Mesenchymal stem cell (in vitro differentiated cells and primary cell): ENCODE measurements around the gene FAM110D.

Source experiments
- DNase-seq: peaks from one replicate; pipeline ENCODE4 v3.0.0-alpha.2; 2013
- H2AFZ ChIP-seq: one replicate; pipeline ENCODE4 v1.6.1; 2013; ENCODE audit warnings: low read depth, mild to moderate bottlenecking, control low read depth, inconsistent platforms, low read length, moderate library complexity
- H2AK5ac ChIP-seq: 2 replicates; pipeline ENCODE4 v1.6.1; 2013; ENCODE audit warnings: low read length, moderate library complexity, mild to moderate bottlenecking, inconsistent platforms; ENCODE audit not compliant: severe bottlenecking
- H2BK120ac ChIP-seq: one replicate; pipeline ENCODE4 v1.6.1; 2013; ENCODE audit warnings: low read depth, mild to moderate bottlenecking, inconsistent platforms, low read length, moderate library complexity
- H2BK12ac ChIP-seq, 2 experiments: one replicate each; pipeline ENCODE4 v1.6.1; 2013; ENCODE audit warnings: inconsistent platforms in 2 of 2, low read length in 2 of 2, mild to moderate bottlenecking in 2 of 2, moderate library complexity in 2 of 2, control low read depth in 1 of 2
- H2BK15ac ChIP-seq: one replicate; pipeline ENCODE4 v1.6.1; 2013; ENCODE audit warnings: mild to moderate bottlenecking, low read depth, inconsistent platforms; ENCODE audit not compliant: poor library complexity, severe bottlenecking
- H2BK5ac ChIP-seq: 2 replicates; pipeline ENCODE4 v1.6.1; 2013; ENCODE audit warnings: low read depth, mild to moderate bottlenecking, low read length, control low read depth, inconsistent platforms; ENCODE audit not compliant: poor library complexity, severe bottlenecking
- H3K14ac ChIP-seq, 2 experiments: one replicate each; pipeline ENCODE4 v1.6.1; 2013; ENCODE audit warnings: inconsistent platforms in 2 of 2, low read length in 2 of 2, control low read depth in 1 of 2, mild to moderate bottlenecking in 1 of 2, moderate library complexity in 1 of 2
- H3K18ac ChIP-seq, 2 experiments: one replicate each; pipeline ENCODE4 v1.6.1; 2013; ENCODE audit warnings: inconsistent platforms in 2 of 2, low read length in 2 of 2, control low read depth in 1 of 2, low read depth in 1 of 2, mild to moderate bottlenecking in 1 of 2
- H3K23ac ChIP-seq, 2 experiments: one replicate each; pipeline ENCODE4 v1.6.1; 2013; ENCODE audit warnings: inconsistent platforms in 2 of 2, low read length in 2 of 2, mild to moderate bottlenecking in 2 of 2, moderate library complexity in 2 of 2, control low read depth in 1 of 2
- H3K27ac ChIP-seq: 2 replicates; pipeline ENCODE4 v1.5.1; 2013; ENCODE audit warnings: mild to moderate bottlenecking, moderate library complexity, low read length, control low read depth, inconsistent platforms; ENCODE audit not compliant: poor library complexity, severe bottlenecking
- H3K27me3 ChIP-seq, 2 experiments: 2 replicates each; pipeline versions ENCODE4 v1.6.1 to v1.7.0; 2013; ENCODE audit warnings: low read length in 2 of 2, mild to moderate bottlenecking in 2 of 2, moderate library complexity in 2 of 2, control low read depth in 1 of 2, inconsistent platforms in 1 of 2; ENCODE audit not compliant: control insufficient read depth in 1 of 2, insufficient read depth in 1 of 2
- H3K36me3 ChIP-seq, 2 experiments: 2 replicates each; pipeline versions ENCODE4 v1.6.1 to v1.7.0; 2013; ENCODE audit warnings: low read length in 2 of 2, control low read depth in 1 of 2, inconsistent platforms in 1 of 2, low read depth in 1 of 2, mild to moderate bottlenecking in 1 of 2; ENCODE audit not compliant: insufficient read depth in 2 of 2, control insufficient read depth in 1 of 2
- H3K4ac ChIP-seq, 2 experiments: one replicate each; pipeline ENCODE4 v1.6.1; 2013; ENCODE audit warnings: inconsistent platforms in 2 of 2, low read length in 2 of 2, mild to moderate bottlenecking in 2 of 2, moderate library complexity in 2 of 2, control low read depth in 1 of 2, low read depth in 1 of 2
- H3K4me1 ChIP-seq: 2 replicates; pipeline ENCODE4 v1.6.1; 2013; ENCODE audit warnings: low read depth, low read length, control low read depth; ENCODE audit not compliant: control insufficient read depth, insufficient read depth
- H3K4me2 ChIP-seq: 2 replicates; pipeline ENCODE4 v1.6.1; 2013; ENCODE audit warnings: low read length, mild to moderate bottlenecking, inconsistent platforms; ENCODE audit not compliant: poor library complexity, severe bottlenecking
- H3K4me3 ChIP-seq, 2 experiments: 2 replicates each; pipeline versions ENCODE4 v1.5.1 to v1.7.0; 2013; ENCODE audit warnings: low read length in 2 of 2, mild to moderate bottlenecking in 2 of 2, control low read depth in 1 of 2, low read depth in 1 of 2; ENCODE audit not compliant: insufficient read depth in 1 of 2
- H3K79me1 ChIP-seq: replicated peaks from 2 replicates; pipeline ENCODE4 v1.6.1; 2013; ENCODE audit warnings: mild to moderate bottlenecking, control low read depth, low read length, inconsistent platforms; ENCODE audit not compliant: poor library complexity, severe bottlenecking
- H3K9ac ChIP-seq: 2 replicates; pipeline ENCODE4 v1.7.0; 2013; ENCODE audit warnings: mild to moderate bottlenecking, low read length, moderate library complexity
- H3K9me3 ChIP-seq: 2 replicates; pipeline ENCODE4 v1.7.0; 2013; ENCODE audit warnings: mild to moderate bottlenecking, low read length; ENCODE audit not compliant: control insufficient read depth
- H4K8ac ChIP-seq: one replicate; pipeline ENCODE4 v1.6.1; 2013; ENCODE audit warnings: inconsistent platforms, mild to moderate bottlenecking, low read length, moderate library complexity
- H4K91ac ChIP-seq: one replicate; pipeline ENCODE4 v1.6.1; 2013; ENCODE audit warnings: mild to moderate bottlenecking, low read length, inconsistent platforms
- WGBS: methylation state at CpG from one replicate; pipeline ENCODE4 v1.1.7; 2013; ENCODE audit warnings: mixed read lengths; 5-methylcytosine and 5-hydroxymethylcytosine counted together

The FAM110D gene

DNA sequence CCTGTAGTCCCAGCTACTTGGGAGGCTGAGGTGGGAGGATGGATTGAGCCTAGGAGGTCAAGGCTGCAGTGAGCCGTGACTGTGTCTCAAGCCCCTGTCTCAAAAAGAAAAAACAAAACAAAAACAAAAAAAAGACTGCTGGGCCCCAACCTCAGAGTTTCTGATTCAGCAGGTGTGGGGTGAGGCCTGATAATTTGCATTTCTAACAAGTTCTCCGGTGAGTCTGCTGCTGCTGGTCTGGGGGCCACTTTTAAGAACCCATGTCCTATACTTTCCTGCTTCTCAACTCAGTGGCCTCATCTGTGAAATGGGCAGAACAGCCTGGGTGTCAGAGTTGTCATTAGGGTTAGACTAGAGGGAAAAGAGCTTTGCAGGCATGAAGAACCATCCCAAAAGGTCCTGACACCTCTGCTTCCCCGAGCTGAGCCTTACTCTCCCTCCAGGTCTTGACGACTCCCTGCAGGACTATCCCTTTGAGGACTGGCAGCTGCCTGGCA lies 21.2 kb downstream of the FAM110D start:
- peaks cover 0 to 17% of the 10 kb centered on the region in 2 experiments for H3K27me3 ChIP-seq
- no peaks in the 10 kb centered on the region for H3K79me1 ChIP-seq
- no peak for DNase-seq
- H3K9me3 ChIP-seq, result no peaks in the 10 kb centered on the region
- no peak overlapping the region for H3K4ac ChIP-seq
- no peak overlapping the region for H4K91ac ChIP-seq
- no peak overlapping the region for H2BK120ac ChIP-seq
- no peak overlapping the region for H3K4me3 ChIP-seq
- H3K14ac ChIP-seq, result no peak overlapping the region
- no peak overlapping the region for H3K27ac ChIP-seq
- H3K4me1 ChIP-seq, result peaks cover 1% of the 10 kb centered on the region
- no peak overlapping the region for H3K9ac ChIP-seq
- no peaks in the 10 kb centered on the region for H3K36me3 ChIP-seq
- H2BK15ac ChIP-seq, result no peak overlapping the region
- no peak overlapping the region for H4K8ac ChIP-seq
- whole genome bisulfite sequencing, result 89% methylated on average over 3 of the region's 4 CpGs
- no peak overlapping the region for H2BK12ac ChIP-seq
- no peak overlapping the region for H2AK5ac ChIP-seq
- no peak overlapping the region for H3K18ac ChIP-seq
- no peak overlapping the region for H3K4me2 ChIP-seq
- no peak overlapping the region for H2AFZ ChIP-seq
- H3K23ac ChIP-seq, result no peak overlapping the region
- H2BK5ac ChIP-seq, result no peak overlapping the region

DNA sequence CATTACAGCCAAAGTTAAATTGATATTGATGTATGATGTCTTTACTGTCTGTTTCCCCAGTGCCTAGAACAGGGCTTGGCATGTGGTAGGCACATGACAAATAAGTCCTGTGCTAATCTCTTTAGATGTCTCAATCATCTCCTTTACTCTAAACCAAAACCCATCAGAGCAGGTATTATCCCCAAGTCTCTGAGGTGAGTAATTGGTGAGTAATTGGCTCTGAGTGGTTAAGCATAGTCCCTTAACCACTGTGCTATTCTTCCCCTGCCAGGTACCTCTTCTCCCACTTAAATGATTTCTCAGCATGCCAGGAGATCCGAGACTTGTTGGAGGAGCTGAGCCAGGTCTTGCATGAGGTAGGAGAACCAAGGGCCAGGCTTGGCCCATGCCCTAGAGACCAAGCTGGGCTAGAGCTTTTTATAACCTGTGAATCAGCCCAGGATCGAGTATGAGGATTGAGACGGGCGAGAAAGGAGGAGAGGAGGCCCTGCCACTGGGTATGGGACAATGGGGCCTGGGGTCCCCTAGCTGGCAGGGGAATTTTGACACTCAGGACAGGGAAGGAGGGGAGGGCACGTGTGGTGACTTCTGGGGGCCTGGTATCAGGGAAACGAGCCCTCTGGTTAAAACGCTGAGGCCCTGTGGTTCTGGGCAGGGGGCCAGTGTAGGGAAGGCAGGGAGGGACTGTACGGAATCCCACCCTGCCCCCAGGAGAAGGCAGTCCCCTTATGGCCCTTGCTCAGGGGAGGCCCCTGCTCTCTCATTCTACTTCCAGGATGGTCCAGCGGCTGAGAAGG lies 22.9 kb downstream of the FAM110D start:
- Histone ChIP-seq H2BK120ac (no peak overlapping the region), H4K91ac (no peak overlapping the region), H3K27me3 (peaks cover 0 to 25% of the 10 kb centered on the region in 2 experiments), H3K79me1 (no peaks in the 10 kb centered on the region), H2BK15ac (no peak overlapping the region), H2AFZ (no peak overlapping the region), H3K4me1 (peaks cover 1% of the 10 kb centered on the region), H3K4ac (no peak overlapping the region), H3K14ac (no peak overlapping the region), H3K9me3 (no peaks in the 10 kb centered on the region), H3K4me3 (no peak overlapping the region), H2BK5ac (no peak overlapping the region), H2BK12ac (no peak overlapping the region), H3K4me2 (no peak overlapping the region), H3K23ac (no peak overlapping the region), H3K18ac (no peak overlapping the region), H4K8ac (no peak overlapping the region), H2AK5ac (no peak overlapping the region), H3K9ac (no peak overlapping the region), H3K36me3 (no peaks in the 10 kb centered on the region), H3K27ac (no peak overlapping the region)
- no peak for DNase-seq
- 83% methylated on average over 9 of the region's 9 CpGs for WGBS

DNA sequence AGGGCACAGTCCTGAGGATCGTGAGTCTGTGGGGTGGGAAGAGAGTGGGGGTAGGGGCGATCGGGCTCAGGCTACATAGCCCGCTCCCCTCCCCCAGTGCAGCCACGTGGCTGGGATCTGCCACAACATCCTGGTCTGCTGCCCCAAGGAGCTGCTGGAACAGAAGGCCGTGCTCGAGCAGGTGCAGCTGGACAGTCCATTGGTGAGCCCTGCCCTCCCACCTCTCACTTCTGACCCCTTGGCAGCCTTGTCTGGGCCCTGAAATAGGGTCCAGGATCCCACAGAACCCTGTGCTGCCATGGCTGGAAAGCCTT lies 23.5 kb downstream of the FAM110D start:
- Histone ChIP-seq H2BK120ac (no peak overlapping the region), H3K9me3 (no peaks in the 10 kb centered on the region), H2BK5ac (no peak overlapping the region), H3K4me2 (no peak overlapping the region), H2BK15ac (no peak overlapping the region), H3K27me3 (peaks cover 0 to 30% of the 10 kb centered on the region in 2 experiments), H3K79me1 (no peaks in the 10 kb centered on the region), H2BK12ac (no peak overlapping the region), H3K36me3 (no peaks in the 10 kb centered on the region), H3K4ac (no peak overlapping the region), H2AFZ (no peak overlapping the region), H4K91ac (no peak overlapping the region), H3K23ac (no peak overlapping the region), H3K14ac (no peak overlapping the region), H3K18ac (no peak overlapping the region), H2AK5ac (no peak overlapping the region), H3K4me3 (no peak overlapping the region), H4K8ac (no peak overlapping the region), H3K9ac (no peak overlapping the region), H3K27ac (no peak overlapping the region), H3K4me1 (no peaks in the 10 kb centered on the region)
- DNase-seq, result no peak
- WGBS, result 82% methylated on average over 7 of the region's 7 CpGs

DNA sequence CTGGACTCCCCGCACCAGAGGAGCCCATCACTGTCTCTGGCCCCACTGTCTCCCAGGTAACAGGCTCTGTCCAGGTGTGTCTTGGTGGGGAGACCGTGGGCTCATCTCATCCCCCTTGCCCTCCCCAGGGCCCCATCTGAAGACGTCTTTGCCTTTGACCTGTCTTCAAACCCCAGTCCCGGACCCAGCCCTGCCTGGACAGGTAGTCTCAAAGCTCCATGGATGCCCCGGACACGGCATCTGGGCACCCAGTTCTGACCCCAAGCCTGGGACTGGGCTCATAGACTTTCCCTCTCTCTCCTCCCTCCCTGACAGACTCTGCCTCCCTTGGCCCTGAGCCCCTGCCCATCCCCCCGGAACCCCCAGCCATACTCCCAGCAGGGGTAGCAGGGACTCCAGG lies 25.2 kb downstream of the FAM110D start:
- Histone ChIP-seq H3K36me3 (no peaks in the 10 kb centered on the region), H2AK5ac (no peak overlapping the region), H2BK5ac (no peak overlapping the region), H3K4me1 (no peaks in the 10 kb centered on the region), H4K91ac (no peak overlapping the region), H3K9me3 (no peaks in the 10 kb centered on the region), H3K14ac (no peak overlapping the region), H3K9ac (no peak overlapping the region), H2BK12ac (no peak overlapping the region), H2BK120ac (no peak overlapping the region), H4K8ac (no peak overlapping the region), H3K4ac (no peak overlapping the region), H3K18ac (no peak overlapping the region), H3K4me2 (no peak overlapping the region), H2AFZ (no peak overlapping the region), H3K27me3 (peaks cover 0 to 31% of the 10 kb centered on the region in 2 experiments), H3K23ac (no peak overlapping the region), H3K79me1 (no peaks in the 10 kb centered on the region), H2BK15ac (no peak overlapping the region), H3K4me3 (no peak overlapping the region), H3K27ac (no peak overlapping the region)
- DNase-seq, result no peak
- 91% methylated on average over 7 of the region's 7 CpGs for WGBS
